BE2C (cell line): Measurements from ENCODE around the gene PODXL2.
"Not testable (repeated sequence)": the region's sequence is repeated elsewhere in the genome, so short reads cannot be mapped to it uniquely, and the experiment has no call there.

Source experiments
- DNase-seq: peaks from one replicate; pipeline ENCODE4 v3.0.0-alpha.2; 2020
- H3K27me3 ChIP-seq: fragments of 250-450 bp; sonication (Bioruptor Pico); 2 replicates; pipeline ENCODE4 v1.5.1; 2020; ENCODE audit warnings: mild to moderate bottlenecking
- H3K36me3 ChIP-seq: fragments of 250-450 bp; sonication (Bioruptor Pico); 2 replicates; pipeline ENCODE4 v1.5.1; 2020; ENCODE audit warnings: mild to moderate bottlenecking
- H3K4me1 ChIP-seq: fragments of 250-450 bp; sonication (Bioruptor Pico); 2 replicates; pipeline ENCODE4 v1.5.1; 2020
- H3K4me3 ChIP-seq: 2 replicates; pipeline ENCODE4 v1.5.1; 2011; ENCODE audit warnings: low read depth, low read length
- H3K9me3 ChIP-seq: fragments of 250-450 bp; sonication (Bioruptor Pico); 2 replicates; pipeline ENCODE4 v1.5.1; 2020
- TF ChIP-seq, protein P1 (sequence below): IDR thresholded peaks from 2 replicates; pipeline ENCODE4 v1.5.1; 2012; ENCODE audit warnings: mild to moderate bottlenecking, low read depth, low read length

Gene PODXL2

DNA sequence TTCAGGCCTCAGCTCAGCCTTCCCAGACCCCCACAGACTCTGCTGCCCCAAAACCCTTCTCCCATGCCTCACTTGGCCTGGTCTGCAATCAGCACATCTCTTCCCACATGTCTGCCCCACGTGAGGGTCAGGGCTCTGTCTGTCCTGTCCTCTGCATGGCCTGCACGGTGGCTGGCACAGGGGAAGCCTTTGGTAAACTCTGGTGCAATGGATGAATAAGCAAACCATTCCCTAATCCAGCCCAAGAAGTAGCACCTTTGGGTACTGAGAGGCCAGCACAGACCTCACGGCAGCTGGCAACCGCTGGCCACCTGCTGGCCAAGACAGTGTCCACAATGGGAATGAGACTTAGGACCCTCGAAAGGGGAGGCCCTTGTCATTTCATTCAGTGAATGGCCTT, 71.4 kb downstream of the PODXL2 start:
- TF ChIP-seq, protein P1, sequence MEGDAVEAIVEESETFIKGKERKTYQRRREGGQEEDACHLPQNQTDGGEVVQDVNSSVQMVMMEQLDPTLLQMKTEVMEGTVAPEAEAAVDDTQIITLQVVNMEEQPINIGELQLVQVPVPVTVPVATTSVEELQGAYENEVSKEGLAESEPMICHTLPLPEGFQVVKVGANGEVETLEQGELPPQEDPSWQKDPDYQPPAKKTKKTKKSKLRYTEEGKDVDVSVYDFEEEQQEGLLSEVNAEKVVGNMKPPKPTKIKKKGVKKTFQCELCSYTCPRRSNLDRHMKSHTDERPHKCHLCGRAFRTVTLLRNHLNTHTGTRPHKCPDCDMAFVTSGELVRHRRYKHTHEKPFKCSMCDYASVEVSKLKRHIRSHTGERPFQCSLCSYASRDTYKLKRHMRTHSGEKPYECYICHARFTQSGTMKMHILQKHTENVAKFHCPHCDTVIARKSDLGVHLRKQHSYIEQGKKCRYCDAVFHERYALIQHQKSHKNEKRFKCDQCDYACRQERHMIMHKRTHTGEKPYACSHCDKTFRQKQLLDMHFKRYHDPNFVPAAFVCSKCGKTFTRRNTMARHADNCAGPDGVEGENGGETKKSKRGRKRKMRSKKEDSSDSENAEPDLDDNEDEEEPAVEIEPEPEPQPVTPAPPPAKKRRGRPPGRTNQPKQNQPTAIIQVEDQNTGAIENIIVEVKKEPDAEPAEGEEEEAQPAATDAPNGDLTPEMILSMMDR: no peak
- H3K4me3 ChIP-seq: no peak overlapping the region
- DNase-seq: no peak
- H3K4me1 ChIP-seq: peaks cover 16% of the 10 kb centered on the region
- H3K36me3 ChIP-seq: no peaks in the 10 kb centered on the region
- H3K9me3 ChIP-seq: no peaks in the 10 kb centered on the region
- no peaks in the 10 kb centered on the region for H3K27me3 ChIP-seq

DNA sequence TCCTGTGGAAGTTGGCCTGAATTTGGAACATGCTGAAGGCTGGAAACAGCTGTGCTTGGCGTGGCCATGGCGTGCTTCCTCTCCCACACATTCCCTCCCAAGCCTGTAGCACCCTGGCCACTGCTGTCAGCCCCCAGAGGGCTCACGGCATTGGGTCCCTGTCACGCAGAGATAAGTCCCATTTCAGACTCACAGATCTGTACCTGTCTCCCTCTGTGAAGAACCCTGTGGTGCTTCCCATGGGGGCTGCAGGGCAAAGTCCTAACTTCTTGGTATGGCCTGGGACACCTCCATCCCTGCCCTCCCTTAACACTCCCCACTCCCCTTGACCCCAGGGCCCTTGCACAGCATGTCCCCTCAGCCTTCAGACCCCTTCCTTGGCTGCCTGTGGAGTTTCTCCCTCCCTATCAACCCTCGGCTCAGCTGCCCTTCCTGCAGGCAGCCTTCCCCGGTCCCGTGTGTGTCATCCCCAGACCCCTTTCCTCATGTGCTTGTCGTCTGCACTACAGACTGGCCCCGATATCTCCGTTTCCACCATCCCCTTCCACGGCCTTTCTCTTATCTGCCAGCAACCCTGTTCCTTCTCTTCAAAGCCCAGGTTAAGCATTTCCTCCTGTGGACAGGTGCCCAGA, 72.4 kb downstream of the PODXL2 start:
- TF ChIP-seq, protein P1: no peak
- DNase-seq: no peak

DNA sequence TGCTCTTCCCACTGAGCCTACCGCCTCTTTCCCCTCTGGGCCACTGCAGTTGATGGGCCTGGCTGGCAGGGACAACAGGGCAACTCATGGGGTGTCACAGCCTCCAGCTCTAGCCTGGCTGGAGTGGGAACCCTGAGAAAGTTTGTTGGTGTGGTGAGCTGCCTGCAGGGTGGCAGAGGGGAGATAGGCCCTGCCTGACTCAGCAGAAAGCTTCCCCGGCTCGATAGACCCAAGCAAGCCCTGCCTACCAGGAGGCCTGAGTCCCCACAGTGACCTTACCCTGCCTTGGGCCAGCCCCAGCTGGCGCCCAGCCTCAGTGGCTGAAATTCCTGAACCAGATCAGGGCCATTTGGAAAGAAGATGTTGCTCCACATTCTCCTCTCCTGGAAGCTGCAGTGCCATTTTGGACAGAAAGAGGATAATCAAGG, 73.2 kb downstream of the PODXL2 start:
- Histone ChIP-seq H3K27me3 (no peaks in the 10 kb centered on the region), H3K36me3 (no peaks in the 10 kb centered on the region), H3K4me3 (no peak overlapping the region), H3K4me1 (peaks cover 10% of the 10 kb centered on the region), H3K9me3 (no peaks in the 10 kb centered on the region)
- no peak for DNase-seq
- TF ChIP-seq, protein P1: no peak

More for the DNA sequence above, 72.4 kb downstream of the PODXL2 start:
- H3K36me3 ChIP-seq: no peaks in the 10 kb centered on the region
- no peak overlapping the region for H3K4me3 ChIP-seq
- H3K4me1 ChIP-seq: peaks cover 15% of the 10 kb centered on the region
- no peaks in the 10 kb centered on the region for H3K9me3 ChIP-seq
- no peaks in the 10 kb centered on the region for H3K27me3 ChIP-seq

GRCh38 chr3:127704840-127705239, 75.9 kb downstream of the PODXL2 start:
- H3K27me3 ChIP-seq, DNase-seq, H3K4me3 ChIP-seq, H3K9me3 ChIP-seq, H3K36me3 ChIP-seq, H3K4me1 ChIP-seq: not testable (repeated sequence)

DNA sequence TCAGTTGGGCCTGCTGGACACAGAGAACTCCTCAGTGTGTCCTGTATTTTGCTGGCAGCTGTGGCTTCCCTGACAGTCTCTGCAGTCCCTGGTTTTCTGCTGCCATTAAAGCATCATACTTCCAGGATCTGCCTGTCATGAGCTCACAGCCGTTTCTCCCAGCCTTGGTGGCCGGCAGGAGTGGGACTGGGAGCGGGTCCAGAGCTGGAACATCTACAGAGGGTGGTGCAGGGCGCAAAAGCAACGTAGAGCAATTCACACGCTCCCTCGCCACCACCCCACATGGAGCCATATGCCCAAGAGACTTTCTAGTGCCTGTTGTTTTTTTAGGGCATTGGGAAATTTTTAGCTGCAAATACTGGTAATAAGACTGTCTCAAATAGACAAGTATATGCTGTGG, 77.3 kb downstream of the PODXL2 start:
- Histone ChIP-seq H3K36me3 (no peaks in the 10 kb centered on the region), H3K4me3 (no peak overlapping the region), H3K27me3 (no peaks in the 10 kb centered on the region), H3K4me1 (no peaks in the 10 kb centered on the region), H3K9me3 (no peaks in the 10 kb centered on the region)
- DNase-seq: no peak
- TF ChIP-seq, protein P1: no peak

DNA sequence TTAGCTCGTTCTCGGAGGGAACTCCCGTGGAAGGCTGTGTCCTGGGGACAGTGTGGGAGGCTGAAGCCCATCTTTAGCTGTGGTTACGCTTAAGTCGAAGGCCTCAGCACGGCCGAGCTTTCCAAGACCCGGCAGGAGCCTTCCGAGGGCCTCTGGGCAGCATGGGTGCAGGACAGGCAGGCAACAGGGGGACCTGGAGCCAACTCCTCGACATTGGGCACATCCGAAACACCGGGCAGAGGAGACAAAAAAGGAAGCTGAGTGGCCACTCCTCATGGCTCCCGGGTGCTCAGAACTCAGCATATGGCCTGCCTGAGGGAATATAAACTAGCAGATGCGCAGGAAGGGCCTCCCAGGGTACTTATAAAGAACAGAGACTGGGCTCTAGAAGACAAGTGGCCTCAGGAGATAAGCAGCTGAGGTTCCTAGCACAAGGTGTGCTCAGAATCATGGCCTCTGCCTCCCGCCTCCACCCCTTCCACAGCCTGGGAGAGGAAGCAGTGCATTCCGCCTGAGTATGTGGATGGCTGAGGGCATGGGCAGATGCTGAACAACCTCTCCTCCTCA, 77.9 kb downstream of the PODXL2 start:
- Histone ChIP-seq H3K36me3 (no peaks in the 10 kb centered on the region), H3K4me3 (no peak overlapping the region), H3K9me3 (no peaks in the 10 kb centered on the region), H3K27me3 (no peaks in the 10 kb centered on the region), H3K4me1 (no peaks in the 10 kb centered on the region)
- TF ChIP-seq, protein P1: no peak
- no peak for DNase-seq
